ENCODE data around the gene PRM3. TPM values are rescaled to one million over a fixed set of nuclear protein-coding genes. Genes with fewer than 3 reads are reported as not detected.

The PRM3 gene
- total and polyA plus RNA-seq, 2 of the 8 experiments (the other 6 are each of a cell fraction or from before 2014, with no cell fraction given) = not detected

GRCh38 chr16:11290102-11290893 lies 16.9 kb upstream of the PRM3 start:
- ChIA-PET POLR2A (ENCODE audit: partially characterized antibody) (interaction anchor here (1.2 to 1.8 kb wide), 2 partner anchors 33 to 34 kb away, joined by 3 to 9 read pairs; partner anchors contain the start of gene SOCS1), CTCF (ENCODE audit: partially characterized antibody) (interaction anchor here (2.4 kb wide), 1 partner anchor 34 kb away, joined by 7 read pairs; the partner anchor contains the start of gene SOCS1)
- no peaks in the 10 kb centered on the region for H3K23me2 ChIP-seq (ENCODE audit: low read depth, low read length)
- no peaks in the 10 kb centered on the region for H4K20me1 ChIP-seq (replicated peaks in 1 of 2; ENCODE audit: control insufficient read depth in 1 of 2, insufficient read depth in 2 of 2, low read length in 2 of 2)
- H3K14ac ChIP-seq (ENCODE audit: insufficient read length) = no peak overlapping the region
- peak overlapping the region; percentile 47 for H2BK120ac ChIP-seq (replicated peaks; ENCODE audit: low read depth, low read length)
- no peak for DNase-seq (ENCODE audit: low read depth in 1 of 2, low spot score in 2 of 2)
- peak overlapping the region; percentile 97; the same call in 1 of the 2 replicates for H2BK12ac ChIP-seq (ENCODE audit: low read depth, low read length)
- peak overlapping the region; percentile 48; the same call in 1 of the 2 replicates for H3K18ac ChIP-seq (ENCODE audit: extremely low read depth, low read length)
- peak overlapping the region; percentile 87; the same call in 1 of the 2 replicates for H2BK5ac ChIP-seq (ENCODE audit: low read depth, low read length)
- no peak overlapping the region for H3K4ac ChIP-seq (replicated peaks; ENCODE audit: insufficient read length, low read depth, low read length)
- no peaks in the 10 kb centered on the region; a peak in 1 of 4 replicates for H3K9me3 ChIP-seq (ENCODE audit: insufficient read depth in 2 of 2, low read depth in 1 of 2, low read length in 1 of 2)
- H4K5ac ChIP-seq (ENCODE audit: insufficient read length, low read depth, low read length) = no peak overlapping the region
- no peak overlapping the region for H3K4me3 ChIP-seq (ENCODE audit: extremely low read depth in 1 of 4, insufficient read depth in 2 of 4, low read depth in 3 of 4, low read length in 4 of 4)
- 90% methylated on average over 8 of the region's 8 CpGs; no CpG with 5 or more reads in 1 of the 2 experiments for WGBS, 2 experiments (ENCODE audit: extremely low coverage in 1 of 2, insufficient coverage in 1 of 2, insufficient read length in 1 of 2, insufficient replicate concordance in 2 of 2, low coverage in 1 of 2, low lambda C conversion rate in 2 of 2, missing lambda C conversion rate in 1 of 2)
- H3K36me3 ChIP-seq (ENCODE audit: control insufficient read depth in 2 of 4, insufficient read depth in 4 of 4, low read length in 3 of 4) = no peaks in the 10 kb centered on the region
- H3K4me1 ChIP-seq (replicated peaks in 1 of 4; ENCODE audit: control insufficient read depth in 3 of 4, insufficient read depth in 4 of 4, low read length in 3 of 4) = peaks cover 0 to 5% (median under 1%) of the 10 kb centered on the region in 4 experiments; a peak in 4 of 7 replicates
- H3K9ac ChIP-seq (replicated peaks in 1 of 4; ENCODE audit: extremely low read depth in 1 of 4, low read depth in 3 of 4, low read length in 3 of 4) = no peak overlapping the region
- peak overlapping the region; percentile 14 for H4K91ac ChIP-seq (replicated peaks; ENCODE audit: insufficient read length, low read length)
- no peak for FAIRE-seq
- no peaks in the 10 kb centered on the region for H3K79me1 ChIP-seq (ENCODE audit: low read depth, low read length)
- no peak overlapping the region for H2AFZ ChIP-seq (ENCODE audit: low read length)
- no peak overlapping the region for H3K27ac ChIP-seq (ENCODE audit: low read depth, low read length)
- H4K8ac ChIP-seq (ENCODE audit: extremely low read depth, insufficient read depth, low read length) = no peak overlapping the region
- 0 out of 2 replicates have a peak overlapping the region, but pooled peaks have one; percentile 90 for H2BK20ac ChIP-seq (ENCODE audit: low read length)
- H2AK5ac ChIP-seq (ENCODE audit: low read depth, low read length) = 0 out of 2 replicates have a peak overlapping the region, but pooled peaks have one; percentile 82
- H3K4me2 ChIP-seq (ENCODE audit: insufficient read depth in 1 of 2, low read depth in 2 of 2, low read length in 2 of 2) = no peak overlapping the region
- peaks cover 0 to 2% (median 1%) of the 10 kb centered on the region in 4 experiments; a peak in 1 of 7 replicates for H3K27me3 ChIP-seq (replicated peaks in 1 of 4; ENCODE audit: control insufficient read depth in 3 of 4, extremely low read depth in 1 of 4, insufficient read depth in 3 of 4, low read length in 3 of 4)
- H2BK15ac ChIP-seq (ENCODE audit: low read length) = peak overlapping the region; percentile 97; the same call in 1 of the 2 replicates
- H3K23ac ChIP-seq (ENCODE audit: insufficient read length) = no peak overlapping the region
- H3K56ac ChIP-seq (replicated peaks; ENCODE audit: insufficient read length, low read depth, low read length) = peak overlapping the region; percentile 12
- H3K79me2 ChIP-seq (ENCODE audit: control insufficient read depth in 1 of 2, insufficient read depth in 2 of 2, low read length in 2 of 2) = no peaks in the 10 kb centered on the region
- TF ChIP-seq SUZ12 (IDR thresholded peaks at IDR 0.05; ENCODE audit: low read length) (no peak), POLR2A (IDR thresholded peaks at IDR 0.05; ENCODE audit: control extremely low read depth in 1 of 2, low read depth in 2 of 2, low read length in 2 of 2) (no peak), BCL11A (IDR thresholded peaks at IDR 0.05; ENCODE audit: low read depth in 2 of 2, low read length in 2 of 2) (no peak), SP2 (IDR thresholded peaks at IDR 0.05; ENCODE audit: low read length) (no peak), YY1 (IDR thresholded peaks at IDR 0.05; ENCODE audit: low read depth, low read length) (no peak), EP300 (IDR thresholded peaks at IDR 0.05; ENCODE audit: borderline replicate concordance in 1 of 2, low read depth in 2 of 2, low read length in 2 of 2) (no peak), RXRA (IDR thresholded peaks at IDR 0.05; ENCODE audit: insufficient read depth, low read depth, low read length) (no peak), SP4 (IDR thresholded peaks at IDR 0.05; ENCODE audit: low read length) (no peak), NANOG (IDR thresholded peaks at IDR 0.05; ENCODE audit: insufficient read depth, low read depth, low read length, poor library complexity, severe bottlenecking) (no peak), RBBP5 (IDR thresholded peaks at IDR 0.05; ENCODE audit: borderline replicate concordance, low read depth, low read length) (no peak), TAF7 (optimal IDR thresholded peaks at IDR 0.05; ENCODE audit: borderline replicate concordance, low read depth, low read length) (no peak)
